G401 (cell line): ENCODE results near the gene CDCA3. TPM values are rescaled to one million over a fixed set of nuclear protein-coding genes. Genes with fewer than 3 reads are reported as not detected.
"Not testable (repeated sequence)": the region's sequence is repeated elsewhere in the genome, so short reads cannot be mapped to it uniquely, and the experiment has no call there.

Experiments
- DNase-seq: peaks from one replicate; pipeline ENCODE4 v3.0.0-alpha.2; 2015; ENCODE audit warnings: low spot score
- in situ Hi-C: cut with HindIII; loops from 2 replicates; pipeline ENCODE4 v1.10.0; 2016; ENCODE audit warnings: low sequenced_read_pairs, mixed read lengths
- total RNA-seq: library from RNA; depleted of rRNA; stranded (reverse); fragments of >200 nt; shearing (Covaris generic); gene quantifications from 2 replicates; pipeline ENCODE4 v1.2.3, GENCODE V29; 2014

Gene CDCA3
- total RNA-seq, 1 experiment from 2014 or later, result 103 TPM

- in situ Hi-C loops, result no loop called here
Observed at GRCh38 chr12:6873094-6874014, 22.3 kb upstream of the CDCA3 start, which contains the start of gene SPSB2. TSS of gene SPSB2 (minus strand) at chr12:6873303. CDS start at chr12:6872901, 402 bp downstream.

GRCh38 chr12:6872073-6873048 is 21.3 kb upstream of the CDCA3 start:
- peak; percentile 80 for DNase-seq
- in situ Hi-C loops, result no loop called here

More at GRCh38 chr12:6873094-6874014, 22.3 kb upstream of the CDCA3 start, which contains the start of gene SPSB2:
- peak; percentile 92 for DNase-seq

- DNase-seq, result peak; percentile 26
- in situ Hi-C loops, result no loop called here
Observed at GRCh38 chr12:6871052-6871957, 20.2 kb upstream of the CDCA3 start.

- DNase-seq, in situ Hi-C loops: not testable (repeated sequence)
Observed at GRCh38 chr12:6870304-6870703, 19.2 kb upstream of the CDCA3 start.

- DNase-seq, result peak; percentile 91
- in situ Hi-C loops, result no loop called here
Observed at GRCh38 chr12:6869049-6870021, 18.2 kb upstream of the CDCA3 start.

GRCh38 chr12:6868211-6869048 is 17.3 kb upstream of the CDCA3 start:
- no peak for DNase-seq
- in situ Hi-C loops, result no loop called here

GRCh38 chr12:6867413-6868210 is 16.5 kb upstream of the CDCA3 start, which contains the start of gene TPI1:
TSS of gene TPI1 (plus strand) at chr12:6867531. CDS start at chr12:6867567, 36 bp downstream.
- DNase-seq, result peak; percentile 89
- in situ Hi-C loops, result no loop called here

GRCh38 chr12:6866920-6867412 is 15.9 kb upstream of the CDCA3 start:
- peak; percentile 38 for DNase-seq
- in situ Hi-C loops, result no loop called here

- no peak for DNase-seq
- in situ Hi-C loops, result no loop called here
Observed at GRCh38 chr12:6866163-6866919, 15.3 kb upstream of the CDCA3 start.

GRCh38 chr12:6865307-6865706 is 14.2 kb upstream of the CDCA3 start:
- in situ Hi-C loops, DNase-seq: not testable (repeated sequence)

GRCh38 chr12:6863586-6864321 is 12.7 kb upstream of the CDCA3 start:
- in situ Hi-C loops, result no loop called here
- DNase-seq, result no peak

GRCh38 chr12:6863033-6863432 is 11.9 kb upstream of the CDCA3 start:
- in situ Hi-C loops, result no loop called here
- no peak for DNase-seq

GRCh38 chr12:6861391-6861790 is 10.3 kb upstream of the CDCA3 start:
- in situ Hi-C loops, result no loop called here
- DNase-seq, result no peak

GRCh38 chr12:6860942-6861341 is 9.9 kb upstream of the CDCA3 start:
- DNase-seq, result no peak
- in situ Hi-C loops, result no loop called here
